ENCODE data around the gene DHRSX. TPM values are rescaled to one million over a fixed set of nuclear protein-coding genes. Genes with fewer than 3 reads are reported as not detected.
"Not testable (repeated sequence)": the region's sequence is repeated elsewhere in the genome, so short reads cannot be mapped to it uniquely, and the experiment has no call there.

DHRSX gene
- total and polyA plus RNA-seq, 7 donors = 12.5 to 25.2 (median 16.1) TPM

DNA sequence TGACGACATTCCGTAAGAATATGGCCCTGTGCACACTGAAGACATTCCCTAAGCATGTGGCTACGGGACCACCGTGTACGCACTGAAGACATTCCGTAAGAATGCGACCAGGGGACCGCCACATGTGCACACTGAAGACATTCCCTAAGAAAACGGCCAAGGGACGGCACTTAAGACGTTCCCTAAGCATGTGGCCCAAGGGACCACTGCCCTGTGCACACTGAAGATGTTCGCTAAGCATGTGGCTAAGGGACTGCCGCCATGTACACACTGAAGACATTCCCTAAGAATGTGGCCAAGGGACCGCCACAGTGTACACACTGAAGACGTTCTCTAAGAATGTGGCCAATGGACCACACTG, 21.4 kb downstream of the DHRSX start:
- H3K4me1 ChIP-seq = peaks cover 0 to 11% (median 8%) of the 10 kb centered on the region in 4 donors
- DNase-seq = no peak
- 97 to 98% methylated on average over 15 of the region's 15 CpGs for WGBS, 2 donors
- H3K27me3 ChIP-seq = no peaks in the 10 kb centered on the region
- no peak overlapping the region for H3K4me3 ChIP-seq
- no peak overlapping the region for H3K27ac ChIP-seq
- H3K9me3 ChIP-seq = no peaks in the 10 kb centered on the region
- intact Hi-C loops (cut with DNase I) = no loop called here
- H3K36me3 ChIP-seq = no peaks in the 10 kb centered on the region
- TF ChIP-seq POLR2AphosphoS5 (IDR thresholded peaks at IDR 0.05) (no peak), POLR2A (IDR thresholded peaks at IDR 0.05) (no peak), EP300 (IDR thresholded peaks at IDR 0.05) (no peak)
- TF ChIP-seq, protein P1, sequence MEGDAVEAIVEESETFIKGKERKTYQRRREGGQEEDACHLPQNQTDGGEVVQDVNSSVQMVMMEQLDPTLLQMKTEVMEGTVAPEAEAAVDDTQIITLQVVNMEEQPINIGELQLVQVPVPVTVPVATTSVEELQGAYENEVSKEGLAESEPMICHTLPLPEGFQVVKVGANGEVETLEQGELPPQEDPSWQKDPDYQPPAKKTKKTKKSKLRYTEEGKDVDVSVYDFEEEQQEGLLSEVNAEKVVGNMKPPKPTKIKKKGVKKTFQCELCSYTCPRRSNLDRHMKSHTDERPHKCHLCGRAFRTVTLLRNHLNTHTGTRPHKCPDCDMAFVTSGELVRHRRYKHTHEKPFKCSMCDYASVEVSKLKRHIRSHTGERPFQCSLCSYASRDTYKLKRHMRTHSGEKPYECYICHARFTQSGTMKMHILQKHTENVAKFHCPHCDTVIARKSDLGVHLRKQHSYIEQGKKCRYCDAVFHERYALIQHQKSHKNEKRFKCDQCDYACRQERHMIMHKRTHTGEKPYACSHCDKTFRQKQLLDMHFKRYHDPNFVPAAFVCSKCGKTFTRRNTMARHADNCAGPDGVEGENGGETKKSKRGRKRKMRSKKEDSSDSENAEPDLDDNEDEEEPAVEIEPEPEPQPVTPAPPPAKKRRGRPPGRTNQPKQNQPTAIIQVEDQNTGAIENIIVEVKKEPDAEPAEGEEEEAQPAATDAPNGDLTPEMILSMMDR (IDR thresholded peaks at IDR 0.05) = no peak

DNA sequence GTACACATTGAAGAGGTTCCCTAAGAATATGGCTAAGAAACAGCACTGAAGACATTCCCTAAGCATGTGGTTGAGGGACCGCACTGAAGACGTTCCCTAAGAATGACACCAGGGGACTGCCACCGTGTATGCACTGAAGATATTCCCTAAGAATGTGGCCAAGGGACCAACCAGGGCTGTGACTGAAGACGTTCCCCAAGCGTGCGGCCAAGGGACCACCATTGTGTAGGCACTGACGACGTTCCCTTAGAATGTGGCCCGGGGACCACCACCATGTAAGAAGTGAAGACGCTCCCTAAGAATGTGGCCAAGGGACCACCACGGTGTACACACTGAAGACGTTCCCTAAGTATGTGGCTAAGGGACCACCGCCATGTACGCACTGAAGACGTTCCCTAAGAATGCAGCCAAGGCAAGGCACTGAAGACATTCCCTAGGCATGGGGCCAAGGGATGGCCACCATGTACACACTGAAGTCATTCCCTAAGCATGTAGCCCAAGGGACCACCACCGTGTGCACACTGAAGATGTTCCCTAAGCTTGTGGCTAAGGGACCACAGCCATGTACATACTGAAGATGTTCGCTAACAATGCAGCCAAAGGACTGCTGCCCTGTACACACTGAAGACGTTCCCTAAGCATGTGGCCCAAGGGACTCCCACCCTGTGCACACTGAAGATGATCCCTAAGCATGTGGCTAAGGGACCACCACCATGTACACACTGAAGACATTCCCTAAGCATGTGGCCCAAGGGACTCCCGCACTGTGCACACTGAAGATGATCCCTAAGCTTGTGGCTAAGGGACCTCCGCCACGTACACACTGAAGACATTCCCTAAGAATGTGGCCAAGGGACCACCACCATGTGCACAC, 22.0 kb downstream of the DHRSX start:
- Histone ChIP-seq H3K9me3 (no peaks in the 10 kb centered on the region), H3K27ac (no peak overlapping the region), H3K27me3 (no peaks in the 10 kb centered on the region), H3K4me1 (peaks cover 0 to 5% (median 2%) of the 10 kb centered on the region in 4 donors), H3K4me3 (no peak overlapping the region), H3K36me3 (no peaks in the 10 kb centered on the region)
- intact Hi-C loops (cut with DNase I) = no loop called here
- WGBS, 2 donors = 88 to 92% methylated on average over 21 of the region's 21 CpGs
- TF ChIP-seq POLR2A (IDR thresholded peaks at IDR 0.05) (no peak), POLR2AphosphoS5 (IDR thresholded peaks at IDR 0.05) (no peak), EP300 (IDR thresholded peaks at IDR 0.05) (no peak)
- TF ChIP-seq, protein P1 (IDR thresholded peaks at IDR 0.05) = no peak
- DNase-seq = no peak

- intact Hi-C loops (cut with DNase I); DNase-seq; H3K27ac ChIP-seq; H3K9me3 ChIP-seq; H3K36me3 ChIP-seq; H3K27me3 ChIP-seq; H3K4me3 ChIP-seq; H3K4me1 ChIP-seq: not testable (repeated sequence)
- WGBS, 2 donors = 30 to 79% methylated on average over 11 of the region's 11 CpGs
Observed at GRCh38 chrX:2477313-2477712, 23.5 kb downstream of the DHRSX start.

GRCh38 chrX:2474963-2475726, 25.6 kb downstream of the DHRSX start:
- TF ChIP-seq POLR2A (IDR thresholded peaks at IDR 0.05) (no peak), POLR2AphosphoS5 (IDR thresholded peaks at IDR 0.05) (no peak), EP300 (IDR thresholded peaks at IDR 0.05) (no peak)
- TF ChIP-seq, protein P1 (IDR thresholded peaks at IDR 0.05) = no peak
- H3K27ac ChIP-seq = no peak overlapping the region
- no peaks in the 10 kb centered on the region for H3K27me3 ChIP-seq
- H3K4me3 ChIP-seq = no peak overlapping the region
- WGBS, 2 donors = 92 to 94% methylated on average over 18 of the region's 18 CpGs
- intact Hi-C loops (cut with DNase I) = no loop called here
- H3K4me1 ChIP-seq = no peaks in the 10 kb centered on the region
- no peak for DNase-seq
- H3K36me3 ChIP-seq = no peaks in the 10 kb centered on the region
- no peaks in the 10 kb centered on the region for H3K9me3 ChIP-seq

DNA sequence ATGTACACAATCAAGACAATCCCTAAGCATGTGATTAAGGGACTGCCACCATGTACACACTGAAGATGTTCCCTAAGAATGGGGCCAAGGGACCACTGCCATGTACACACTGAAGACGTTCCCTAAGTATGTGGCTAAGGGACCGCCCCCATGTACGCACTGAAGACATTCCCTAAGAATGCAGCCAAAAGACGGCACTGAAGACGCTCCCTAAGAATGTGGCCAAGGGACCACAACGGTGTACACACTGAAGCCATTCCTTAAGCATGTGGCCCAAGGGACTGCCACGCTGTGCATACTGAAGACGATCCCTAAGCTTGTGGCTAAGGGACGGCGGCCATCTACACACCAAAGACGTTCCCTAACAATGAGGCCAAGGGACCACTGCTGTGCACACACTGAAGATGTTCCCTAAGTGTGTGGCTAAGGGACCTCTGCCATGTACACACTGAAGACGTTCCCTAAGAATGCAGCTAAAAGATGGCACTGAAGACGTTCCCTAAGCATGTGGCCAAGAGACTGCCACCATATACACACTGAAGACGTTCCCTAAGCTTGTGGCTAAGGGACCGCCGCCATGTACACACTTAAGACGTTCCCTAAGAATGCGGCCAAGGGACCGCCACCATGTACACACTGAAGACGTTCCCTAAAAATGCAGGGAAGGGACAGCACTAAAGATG, 26.4 kb downstream of the DHRSX start:
- no peaks in the 10 kb centered on the region for H3K9me3 ChIP-seq
- no peaks in the 10 kb centered on the region for H3K27me3 ChIP-seq
- TF ChIP-seq EP300 (IDR thresholded peaks at IDR 0.05) (no peak), POLR2AphosphoS5 (IDR thresholded peaks at IDR 0.05) (no peak), POLR2A (IDR thresholded peaks at IDR 0.05) (no peak)
- TF ChIP-seq, protein P1 (IDR thresholded peaks at IDR 0.05) = no peak
- no peaks in the 10 kb centered on the region for H3K36me3 ChIP-seq
- no peak overlapping the region for H3K27ac ChIP-seq
- intact Hi-C loops (cut with DNase I) = no loop called here
- WGBS, 2 donors = 86% methylated on average over 20 of the region's 20 CpGs
- H3K4me1 ChIP-seq = no peaks in the 10 kb centered on the region
- no peak for DNase-seq
- H3K4me3 ChIP-seq = no peak overlapping the region

DNA sequence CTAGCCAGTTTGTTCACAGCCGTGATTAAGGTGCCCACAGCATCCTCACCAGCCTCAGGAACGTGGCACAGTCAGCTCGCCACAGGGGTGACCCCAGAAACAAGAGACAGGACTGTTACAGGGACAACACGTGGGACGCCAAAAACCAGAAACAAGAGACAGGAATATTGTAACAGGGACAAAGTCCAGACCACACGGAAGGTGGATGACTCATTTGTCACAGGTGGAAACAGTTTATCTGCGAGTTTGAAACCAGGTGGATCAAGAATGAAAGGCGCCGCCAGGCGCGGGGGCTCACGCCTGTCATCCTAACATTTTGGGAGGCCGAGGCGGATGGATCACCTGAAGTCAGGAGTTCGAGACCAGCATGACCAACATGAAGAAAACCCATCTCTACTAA, 27.7 kb downstream of the DHRSX start:
- H3K9me3 ChIP-seq; H3K4me3 ChIP-seq; H3K36me3 ChIP-seq; H3K4me1 ChIP-seq; H3K27me3 ChIP-seq; intact Hi-C loops (cut with DNase I); H3K27ac ChIP-seq: not testable (repeated sequence)
- WGBS, 2 donors = 26 to 69% methylated on average over 15 of the region's 15 CpGs
- DNase-seq = peak; percentile 9
